ENCODE results near the gene MAP7. TPM values are rescaled to one million over a fixed set of nuclear protein-coding genes. Genes with fewer than 3 reads are reported as not detected.

Gene MAP7
- total RNA-seq, 1 donor from 2014 or later: 0.35 TPM

GRCh38 chr6:136526937-136527336 is 23.3 kb downstream of the MAP7 start:
- H3K27ac Mint-ChIP-seq: no peak overlapping the region

GRCh38 chr6:136526196-136526930 is 23.9 kb downstream of the MAP7 start:
- Mint-ChIP-seq H3K27ac (no peak overlapping the region), H3K9me3 (no peaks in the 10 kb centered on the region), H3K36me3 (ENCODE audit: low read depth) (no peaks in the 10 kb centered on the region), H3K4me1 (peaks cover 12% of the 10 kb centered on the region), H3K4me3 (no peak overlapping the region), H3K27me3 (peaks cover 24% of the 10 kb centered on the region)
- ChIA-PET POLR2A (no interaction called here), CTCF (no interaction called here)
- intact Hi-C loops (cut with micrococcal nuclease): no loop called here
- no peak for TF ChIP-seq CTCF (IDR thresholded peaks at IDR 0.05)
- DNase-seq: no peak
- ATAC-seq (ENCODE audit: low read depth): no peak

More at GRCh38 chr6:136526937-136527336, 23.3 kb downstream of the MAP7 start:
- CTCF ChIA-PET: no interaction called here
- Mint-ChIP-seq H3K27me3 (peaks cover 25% of the 10 kb centered on the region), H3K4me1 (peaks cover 12% of the 10 kb centered on the region), H3K4me3 (no peak overlapping the region), H3K36me3 (ENCODE audit: low read depth) (no peaks in the 10 kb centered on the region), H3K9me3 (no peaks in the 10 kb centered on the region)
- POLR2A ChIA-PET: no interaction called here
- ATAC-seq (ENCODE audit: low read depth): no peak
- no peak for TF ChIP-seq CTCF (IDR thresholded peaks at IDR 0.05)
- no peak for DNase-seq
- intact Hi-C loops (cut with micrococcal nuclease): no loop called here

- CTCF ChIA-PET: no interaction called here
- TF ChIP-seq CTCF (IDR thresholded peaks at IDR 0.05): no peak
These were observed 24.5 kb downstream of the MAP7 start for GRCh38 chr6:136525586-136526195.

GRCh38 chr6:136524936-136525413 is 25.2 kb downstream of the MAP7 start:
- DNase-seq (no peak), ATAC-seq (ENCODE audit: low read depth) (no peak)
- no peak overlapping the region for H3K27ac Mint-ChIP-seq
- H3K36me3 Mint-ChIP-seq (ENCODE audit: low read depth): no peaks in the 10 kb centered on the region
- POLR2A ChIA-PET: no interaction called here
- CTCF ChIA-PET: no interaction called here
- no peak for TF ChIP-seq CTCF (IDR thresholded peaks at IDR 0.05)
- H3K9me3 Mint-ChIP-seq: no peaks in the 10 kb centered on the region
- peaks cover 12% of the 10 kb centered on the region for H3K4me1 Mint-ChIP-seq
- peaks cover 22% of the 10 kb centered on the region for H3K27me3 Mint-ChIP-seq
- intact Hi-C loops (cut with micrococcal nuclease): no loop called here
- H3K4me3 Mint-ChIP-seq: no peak overlapping the region

More at GRCh38 chr6:136525586-136526195, 24.5 kb downstream of the MAP7 start:
- POLR2A ChIA-PET: no interaction called here
- peaks cover 23% of the 10 kb centered on the region for H3K27me3 Mint-ChIP-seq
- H3K36me3 Mint-ChIP-seq (ENCODE audit: low read depth): no peaks in the 10 kb centered on the region
- intact Hi-C loops (cut with micrococcal nuclease): no loop called here
- peaks cover 12% of the 10 kb centered on the region for H3K4me1 Mint-ChIP-seq
- ATAC-seq (ENCODE audit: low read depth) (no peak), DNase-seq (no peak)
- H3K9me3 Mint-ChIP-seq: no peaks in the 10 kb centered on the region
- no peak overlapping the region for H3K4me3 Mint-ChIP-seq
- H3K27ac Mint-ChIP-seq: no peak overlapping the region

- ATAC-seq (ENCODE audit: low read depth): no peak
- CTCF ChIA-PET: no interaction called here
- H3K4me1 Mint-ChIP-seq: peaks cover 12% of the 10 kb centered on the region
- POLR2A ChIA-PET: no interaction called here
- intact Hi-C loops (cut with micrococcal nuclease): no loop called here
- DNase-seq: no peak
- no peak for TF ChIP-seq CTCF (IDR thresholded peaks at IDR 0.05)
- H3K4me3 Mint-ChIP-seq: no peak overlapping the region
- H3K27me3 Mint-ChIP-seq: peaks cover 20% of the 10 kb centered on the region
- no peaks in the 10 kb centered on the region for H3K9me3 Mint-ChIP-seq
- H3K27ac Mint-ChIP-seq: no peak overlapping the region
- H3K36me3 Mint-ChIP-seq (ENCODE audit: low read depth): no peaks in the 10 kb centered on the region
These were observed 25.8 kb downstream of the MAP7 start for GRCh38 chr6:136524339-136524935.

Measured in activated B cell treated with CpG ODN at 0.5 μM for 24 hours (primary cell).